Measurements from ENCODE around the gene PAQR5.

Gene PAQR5

DNA sequence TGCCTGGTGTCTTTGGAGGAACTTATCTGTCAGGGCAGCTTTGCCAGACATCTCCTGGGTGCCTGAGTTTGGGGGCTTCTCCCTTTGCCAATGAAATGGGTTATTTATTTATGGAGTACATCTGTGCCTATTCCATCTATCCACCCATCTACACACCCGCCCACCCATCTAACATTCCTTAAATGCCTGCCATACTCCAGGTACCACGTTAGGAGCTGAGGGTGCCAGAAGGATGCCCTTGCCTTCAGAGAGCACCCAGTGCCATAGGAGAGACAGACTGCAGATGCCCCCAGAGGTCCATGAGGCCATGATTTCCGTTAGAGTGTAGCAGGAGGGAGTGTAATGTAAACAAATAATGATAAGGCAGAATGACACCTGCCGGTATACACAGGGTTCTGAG is 93.6 kb downstream of the PAQR5 start:
- no peak overlapping the region for H3K9ac ChIP-seq (ENCODE audit: low read depth, low read length)
- peaks cover 21% of the 10 kb centered on the region for H3K4me1 ChIP-seq (ENCODE audit: insufficient read depth, low read length)
- H3K9me3 ChIP-seq (ENCODE audit: control insufficient read depth, insufficient read depth, low read length): no peaks in the 10 kb centered on the region
- no peaks in the 10 kb centered on the region for H3K36me3 ChIP-seq (ENCODE audit: insufficient read depth, low read length)

DNA sequence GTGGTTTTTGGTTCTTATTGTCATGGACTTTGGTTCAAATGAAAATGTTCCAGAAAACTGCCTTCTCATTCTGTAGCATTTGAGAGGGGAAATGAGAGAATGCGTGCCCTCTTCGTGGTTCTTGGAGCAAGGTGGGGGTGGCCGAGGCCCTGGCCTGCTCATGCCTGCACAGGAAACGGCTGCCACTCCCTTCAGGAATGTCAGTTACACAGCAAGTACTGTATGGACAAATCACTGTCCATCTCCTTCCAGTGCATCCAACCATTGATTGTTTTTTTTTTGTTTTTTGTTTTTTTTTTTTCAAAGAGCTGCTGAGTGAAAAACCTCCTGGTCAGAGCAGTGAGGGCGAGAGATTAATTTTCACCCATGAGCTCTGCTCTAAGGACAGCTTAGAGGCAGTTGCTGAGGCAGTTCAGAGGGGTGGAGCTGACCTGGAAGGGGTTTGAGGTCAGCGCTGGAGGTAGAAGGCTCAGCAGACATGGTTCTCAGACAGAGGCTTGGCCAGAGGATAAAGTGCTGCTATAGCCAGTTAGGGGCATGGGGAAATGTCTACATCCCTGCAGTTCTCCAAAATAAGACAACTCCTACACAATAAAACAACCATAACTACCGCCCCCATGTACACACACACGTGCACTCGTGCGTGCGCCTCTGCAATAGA is 95.2 kb downstream of the PAQR5 start:
- Histone ChIP-seq H3K36me3 (ENCODE audit: insufficient read depth, low read length) (no peaks in the 10 kb centered on the region), H3K9ac (ENCODE audit: low read depth, low read length) (no peak overlapping the region), H3K4me1 (ENCODE audit: insufficient read depth, low read length) (peaks cover 17% of the 10 kb centered on the region), H3K9me3 (ENCODE audit: control insufficient read depth, insufficient read depth, low read length) (no peaks in the 10 kb centered on the region)

DNA sequence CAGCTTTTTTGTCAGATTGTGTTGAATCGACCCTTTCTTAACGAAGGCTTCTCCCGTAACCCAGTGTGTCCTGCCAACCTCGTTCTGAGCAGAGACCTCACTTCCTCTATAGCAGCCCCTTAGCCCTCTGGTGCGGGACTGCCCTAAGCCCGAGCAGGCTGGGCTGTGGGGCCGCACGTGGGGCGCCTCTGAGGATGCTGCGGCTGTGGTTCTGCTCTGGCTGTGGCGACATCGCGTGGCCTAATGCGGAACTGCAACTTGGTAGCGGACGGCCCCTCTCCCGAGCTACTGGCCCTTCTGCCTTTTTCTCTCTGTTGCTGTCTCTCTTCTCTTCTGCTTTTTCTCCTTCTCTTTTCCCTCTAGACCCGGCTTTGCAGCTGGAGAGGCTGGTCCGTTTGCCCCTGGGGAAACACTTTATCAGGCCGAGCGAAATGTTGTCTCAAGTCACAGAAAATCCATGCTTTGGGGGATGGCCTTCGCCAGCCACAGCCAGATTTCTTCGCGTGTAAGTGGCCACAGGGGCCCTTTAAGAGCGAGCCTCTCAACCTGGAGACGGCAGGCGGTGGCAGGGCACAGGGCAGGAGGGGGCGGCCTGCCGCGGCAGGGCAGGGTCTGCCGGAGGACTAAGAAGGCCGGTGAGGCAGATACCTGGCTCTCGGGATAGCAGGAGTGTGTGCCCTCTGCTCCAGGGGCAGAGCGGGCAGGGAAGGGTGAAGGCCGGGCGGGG is 96.0 kb downstream of the PAQR5 start:
- no peaks in the 10 kb centered on the region for H3K9me3 ChIP-seq (ENCODE audit: control insufficient read depth, insufficient read depth, low read length)
- no peaks in the 10 kb centered on the region for H3K36me3 ChIP-seq (ENCODE audit: insufficient read depth, low read length)
- peaks cover 17% of the 10 kb centered on the region for H3K4me1 ChIP-seq (ENCODE audit: insufficient read depth, low read length)
- no peak overlapping the region for H3K9ac ChIP-seq (ENCODE audit: low read depth, low read length)

DNA sequence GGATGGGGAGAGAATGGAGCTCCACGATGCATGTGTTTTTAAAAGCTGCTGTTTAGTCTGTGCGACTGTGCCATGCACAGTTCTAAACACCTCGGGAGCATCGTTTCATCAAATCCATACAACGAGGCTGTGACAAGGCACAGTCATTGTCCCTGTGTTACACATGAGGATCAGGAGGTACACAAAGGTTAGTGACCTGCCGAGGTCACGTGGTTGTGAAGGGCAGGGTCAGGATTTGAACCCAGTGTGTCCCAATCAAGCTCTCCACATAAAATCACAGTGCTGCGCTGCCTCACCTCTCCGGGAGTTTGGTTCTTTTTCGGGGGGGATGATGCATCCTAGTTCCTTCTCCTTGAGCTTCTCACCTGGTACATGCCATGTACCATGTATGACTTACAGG is 96.7 kb downstream of the PAQR5 start:
- H3K9me3 ChIP-seq (ENCODE audit: control insufficient read depth, insufficient read depth, low read length): no peaks in the 10 kb centered on the region
- H3K4me1 ChIP-seq (ENCODE audit: insufficient read depth, low read length): peaks cover 17% of the 10 kb centered on the region
- H3K36me3 ChIP-seq (ENCODE audit: insufficient read depth, low read length): no peaks in the 10 kb centered on the region
- no peak overlapping the region for H3K9ac ChIP-seq (ENCODE audit: low read depth, low read length)

DNA sequence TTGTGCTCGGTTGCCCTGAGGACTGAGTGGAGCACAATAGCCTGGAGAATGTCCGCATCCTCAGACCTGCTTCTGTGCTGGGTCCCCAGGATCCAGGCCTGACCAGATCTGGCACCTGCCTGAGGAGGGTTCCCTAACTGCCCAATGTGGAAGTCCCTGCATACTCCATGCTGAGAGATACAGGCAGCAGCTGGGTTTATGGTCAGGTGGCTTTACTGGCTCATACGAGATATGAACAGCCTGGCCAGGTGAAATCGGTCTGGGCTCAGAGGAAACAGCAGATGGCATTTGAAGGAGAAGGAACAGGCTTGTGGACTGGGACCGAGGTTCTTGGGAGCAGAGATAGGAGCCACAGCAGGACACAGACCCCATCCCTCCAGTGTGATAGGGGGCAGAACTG is 97.3 kb downstream of the PAQR5 start:
- H3K36me3 ChIP-seq (ENCODE audit: insufficient read depth, low read length): no peaks in the 10 kb centered on the region
- no peak overlapping the region for H3K9ac ChIP-seq (ENCODE audit: low read depth, low read length)

DNA sequence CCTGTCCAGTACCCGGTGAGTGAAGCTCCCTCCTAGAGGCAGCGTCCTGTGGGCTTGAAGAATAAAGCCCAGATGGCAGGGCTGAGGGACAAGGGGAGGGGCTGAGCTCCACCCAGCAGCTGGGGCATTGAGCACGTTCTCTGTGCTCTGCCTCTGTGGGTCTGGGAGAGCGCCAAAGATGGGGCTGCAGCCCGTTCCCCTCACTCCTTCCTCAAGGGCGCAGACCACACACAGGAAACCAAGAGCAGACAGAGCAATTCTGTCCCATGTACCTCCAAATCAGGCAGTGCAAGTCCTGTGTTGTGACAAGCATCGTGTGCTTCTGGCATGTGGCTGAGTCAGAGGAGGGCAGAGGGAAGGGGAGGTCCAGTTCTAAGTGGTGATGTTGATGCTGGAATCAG is 99.8 kb downstream of the PAQR5 start:
- Histone ChIP-seq H3K9me3 (ENCODE audit: control insufficient read depth, insufficient read depth, low read length) (no peaks in the 10 kb centered on the region), H3K9ac (ENCODE audit: low read depth, low read length) (no peak overlapping the region), H3K36me3 (ENCODE audit: insufficient read depth, low read length) (no peaks in the 10 kb centered on the region), H3K4me1 (ENCODE audit: insufficient read depth, low read length) (peaks cover 10% of the 10 kb centered on the region)

More for the DNA sequence above, 97.3 kb downstream of the PAQR5 start:
- H3K4me1 ChIP-seq (ENCODE audit: insufficient read depth, low read length): peaks cover 17% of the 10 kb centered on the region
- no peaks in the 10 kb centered on the region for H3K9me3 ChIP-seq (ENCODE audit: control insufficient read depth, insufficient read depth, low read length)

DNA sequence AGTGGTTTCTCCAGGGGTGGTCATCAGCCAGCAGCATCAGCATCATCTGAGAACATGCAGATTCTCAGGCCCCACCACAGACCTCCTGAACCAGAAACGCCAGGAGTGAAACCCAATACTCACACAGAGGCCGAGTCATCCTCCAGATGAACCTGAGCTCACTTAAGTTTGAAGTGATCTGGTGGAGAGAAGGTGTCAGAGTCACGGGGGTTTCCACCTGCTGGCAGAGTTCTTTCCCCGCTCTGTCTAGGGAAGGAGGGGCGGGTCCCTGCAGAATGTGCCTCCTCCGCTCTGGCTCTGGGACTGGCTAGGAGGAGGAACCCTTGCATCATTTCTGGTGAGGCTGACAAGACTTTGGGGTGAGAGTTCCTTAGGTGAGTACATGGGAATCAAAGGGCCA is 102.1 kb downstream of the PAQR5 start:
- no peaks in the 10 kb centered on the region for H3K9me3 ChIP-seq (ENCODE audit: control insufficient read depth, insufficient read depth, low read length)
- no peak overlapping the region for H3K9ac ChIP-seq (ENCODE audit: low read depth, low read length)

DNA sequence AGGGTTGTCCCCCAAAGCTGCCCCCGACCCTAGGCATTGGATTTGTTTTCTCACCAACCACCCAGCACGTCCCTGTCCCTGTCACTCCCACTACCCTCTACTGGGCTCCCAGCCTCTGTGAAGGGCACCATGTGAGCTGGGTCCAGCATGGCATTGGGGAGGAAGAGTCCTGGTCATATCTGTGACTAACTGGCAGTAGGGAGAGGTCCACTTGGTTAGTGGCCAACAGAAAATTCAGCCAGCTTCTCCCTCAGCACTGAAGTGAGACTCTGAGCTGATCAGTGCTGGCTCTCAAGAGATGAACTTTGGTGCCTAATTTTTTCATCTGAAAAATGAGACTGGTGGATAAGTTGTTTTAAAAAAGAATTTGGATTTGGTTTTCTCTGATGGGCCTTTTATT is 104.1 kb downstream of the PAQR5 start:
- Histone ChIP-seq H3K9me3 (ENCODE audit: control insufficient read depth, insufficient read depth, low read length) (no peaks in the 10 kb centered on the region), H3K36me3 (ENCODE audit: insufficient read depth, low read length) (no peaks in the 10 kb centered on the region), H3K9ac (ENCODE audit: low read depth, low read length) (no peak overlapping the region), H3K4me1 (ENCODE audit: insufficient read depth, low read length) (no peaks in the 10 kb centered on the region)

More for the DNA sequence above, 102.1 kb downstream of the PAQR5 start:
- Histone ChIP-seq H3K4me1 (ENCODE audit: insufficient read depth, low read length) (no peaks in the 10 kb centered on the region), H3K36me3 (ENCODE audit: insufficient read depth, low read length) (no peaks in the 10 kb centered on the region)

DNA sequence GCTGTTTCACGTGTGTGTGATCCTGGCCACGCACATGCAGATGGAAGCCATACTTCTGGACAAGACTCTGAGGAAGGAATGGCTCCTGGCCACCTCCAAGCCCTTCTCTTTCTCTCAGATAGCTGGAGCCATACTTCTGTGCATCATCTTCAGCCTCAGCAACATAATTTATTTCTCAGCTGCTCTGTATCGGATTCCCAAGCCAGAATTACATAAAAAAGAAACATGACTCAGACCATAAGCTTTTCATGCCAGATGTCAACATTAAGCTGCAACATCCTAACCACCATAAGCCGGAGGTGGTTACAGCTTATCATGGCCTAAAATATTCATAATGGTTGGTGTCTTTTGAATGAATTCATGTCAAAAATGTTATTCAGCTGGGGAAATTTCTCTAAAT is 104.9 kb downstream of the PAQR5 start:
- Histone ChIP-seq H3K9me3 (ENCODE audit: control insufficient read depth, insufficient read depth, low read length) (no peaks in the 10 kb centered on the region), H3K4me1 (ENCODE audit: insufficient read depth, low read length) (no peaks in the 10 kb centered on the region), H3K36me3 (ENCODE audit: insufficient read depth, low read length) (no peaks in the 10 kb centered on the region), H3K9ac (ENCODE audit: low read depth, low read length) (no peak overlapping the region)

DNA sequence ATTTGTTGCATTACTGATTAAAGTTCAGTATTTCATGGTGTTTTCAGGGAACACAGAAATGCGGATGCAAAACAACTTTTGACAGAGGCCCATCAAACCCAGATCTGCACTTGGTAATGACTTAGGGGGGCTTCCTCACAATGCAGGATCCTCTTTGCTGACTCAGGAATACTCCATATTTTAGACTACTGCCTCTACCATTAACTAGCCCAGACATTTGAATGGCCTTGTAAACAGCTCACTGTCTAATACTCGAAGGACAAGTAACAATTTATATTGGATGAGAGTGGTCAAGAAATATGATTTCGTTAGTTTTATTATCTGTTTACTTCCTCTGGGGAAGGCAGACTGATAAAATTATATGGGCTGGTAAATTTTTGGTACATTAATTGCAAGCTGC is 106.4 kb downstream of the PAQR5 start:
- no peaks in the 10 kb centered on the region for H3K36me3 ChIP-seq (ENCODE audit: insufficient read depth, low read length)
- H3K9me3 ChIP-seq (ENCODE audit: control insufficient read depth, insufficient read depth, low read length): no peaks in the 10 kb centered on the region
- H3K4me1 ChIP-seq (ENCODE audit: insufficient read depth, low read length): no peaks in the 10 kb centered on the region
- no peak overlapping the region for H3K9ac ChIP-seq (ENCODE audit: low read depth, low read length)

DNA sequence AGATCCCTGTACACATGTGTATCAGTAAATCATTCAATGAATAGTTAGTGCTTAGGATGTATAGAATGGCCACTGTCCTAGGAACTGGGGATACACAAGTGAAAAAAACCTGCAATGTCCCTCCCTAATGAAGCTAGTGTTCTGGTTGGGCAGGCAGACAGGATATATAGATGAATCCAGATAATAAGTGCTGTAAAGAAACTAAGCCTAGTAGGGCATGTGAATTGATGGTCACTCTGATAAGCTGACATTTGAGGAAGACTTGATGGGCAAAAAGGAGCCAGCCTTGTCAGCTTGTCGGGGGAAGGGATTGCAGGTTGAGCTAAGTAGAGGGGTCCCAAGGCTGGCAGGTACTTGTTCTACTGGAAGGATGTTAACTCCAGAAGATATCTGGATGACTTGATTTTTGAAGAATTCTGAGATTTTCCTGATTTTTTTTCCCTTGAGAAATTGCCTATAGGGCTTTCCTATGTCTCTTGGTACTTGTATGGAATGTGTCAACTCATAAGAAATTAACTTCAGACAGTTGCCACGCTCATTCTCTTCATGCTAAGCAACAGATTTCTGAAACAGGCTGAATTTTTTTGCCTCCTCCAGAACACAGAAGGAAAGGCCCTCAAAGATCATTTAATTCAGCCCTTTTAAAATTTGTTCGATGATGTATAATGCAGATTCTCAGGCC is 109.1 kb downstream of the PAQR5 start:
- H3K36me3 ChIP-seq (ENCODE audit: insufficient read depth, low read length): no peaks in the 10 kb centered on the region
- no peak overlapping the region for H3K9ac ChIP-seq (ENCODE audit: low read depth, low read length)

DNA sequence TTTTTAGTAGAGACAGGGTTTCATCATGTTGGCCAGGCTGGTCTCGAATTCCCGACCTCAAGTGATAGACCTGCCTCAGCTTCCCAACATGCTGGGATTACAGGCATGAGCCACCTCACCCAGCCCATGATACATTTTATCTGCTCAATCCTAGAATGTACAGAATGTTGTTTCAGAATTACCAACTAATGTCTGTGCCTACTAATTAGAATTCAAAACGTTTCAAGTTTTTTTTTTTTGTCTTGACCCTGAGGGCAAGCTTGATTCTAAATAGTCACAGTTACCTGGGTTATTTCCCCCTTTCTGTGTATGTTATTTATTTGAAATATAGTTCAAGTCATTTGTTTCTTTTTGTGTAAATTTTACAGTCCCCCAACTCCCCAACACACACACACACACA is 110.1 kb downstream of the PAQR5 start:
- H3K4me1 ChIP-seq (ENCODE audit: insufficient read depth, low read length): no peaks in the 10 kb centered on the region
- no peaks in the 10 kb centered on the region for H3K36me3 ChIP-seq (ENCODE audit: insufficient read depth, low read length)
- no peaks in the 10 kb centered on the region for H3K9me3 ChIP-seq (ENCODE audit: control insufficient read depth, insufficient read depth, low read length)
- H3K9ac ChIP-seq (ENCODE audit: low read depth, low read length): no peak overlapping the region

More for the DNA sequence above, 109.1 kb downstream of the PAQR5 start:
- Histone ChIP-seq H3K9me3 (ENCODE audit: control insufficient read depth, insufficient read depth, low read length) (no peaks in the 10 kb centered on the region), H3K4me1 (ENCODE audit: insufficient read depth, low read length) (no peaks in the 10 kb centered on the region)

DNA sequence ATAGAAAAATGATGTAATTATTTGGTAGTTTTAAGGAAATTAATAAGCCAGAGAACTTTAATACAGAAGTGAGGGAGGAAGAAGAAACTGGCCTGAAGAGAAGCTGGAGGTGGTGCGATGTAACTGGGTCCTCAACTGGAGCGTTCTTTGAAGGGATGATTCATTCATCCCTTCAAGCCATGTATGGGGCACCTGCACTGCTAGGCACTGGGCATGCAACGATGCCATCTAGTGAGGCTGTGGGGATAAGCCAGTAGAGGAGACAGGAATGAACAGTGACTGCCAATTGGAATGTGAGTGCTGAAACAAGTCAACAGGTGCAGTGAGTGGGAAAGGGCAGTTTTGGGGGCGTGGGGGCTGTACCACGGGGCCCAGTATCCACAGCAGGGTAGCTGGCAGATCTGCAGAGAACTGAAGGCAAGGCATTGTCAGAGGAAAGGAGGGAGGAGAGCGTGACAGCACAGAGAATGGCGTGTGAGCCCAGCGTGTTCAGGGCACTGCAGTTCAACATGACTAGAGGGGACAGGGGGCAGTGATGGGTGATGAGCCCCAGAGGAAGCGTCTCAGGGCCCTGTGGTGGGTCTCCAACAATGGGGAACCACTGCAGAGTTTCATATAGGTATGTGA is 111.6 kb downstream of the PAQR5 start:
- Histone ChIP-seq H3K9ac (ENCODE audit: low read depth, low read length) (no peak overlapping the region), H3K36me3 (ENCODE audit: insufficient read depth, low read length) (no peaks in the 10 kb centered on the region), H3K4me1 (ENCODE audit: insufficient read depth, low read length) (no peaks in the 10 kb centered on the region), H3K9me3 (ENCODE audit: control insufficient read depth, insufficient read depth, low read length) (no peaks in the 10 kb centered on the region)

DNA sequence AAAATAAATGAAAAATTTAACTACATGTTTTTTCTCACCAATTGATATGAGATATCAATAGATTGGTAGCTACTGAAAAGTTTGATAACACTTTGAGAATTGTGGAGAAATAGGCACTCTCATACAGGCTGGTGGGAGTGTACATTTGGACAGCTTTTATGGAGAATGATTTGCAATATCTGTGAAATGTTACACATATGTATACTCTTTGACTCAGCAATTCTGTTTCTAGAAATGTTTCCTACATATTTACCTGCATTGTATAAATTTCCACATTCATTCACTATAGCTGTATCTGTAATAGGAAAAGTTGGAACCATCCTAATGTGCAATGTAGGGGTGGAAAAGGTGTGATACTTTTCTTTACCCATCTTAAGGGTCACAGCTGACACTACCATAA is 113.6 kb downstream of the PAQR5 start:
- Histone ChIP-seq H3K4me1 (ENCODE audit: insufficient read depth, low read length) (no peaks in the 10 kb centered on the region), H3K36me3 (ENCODE audit: insufficient read depth, low read length) (no peaks in the 10 kb centered on the region), H3K9ac (ENCODE audit: low read depth, low read length) (no peak overlapping the region), H3K9me3 (ENCODE audit: control insufficient read depth, insufficient read depth, low read length) (no peaks in the 10 kb centered on the region)
